Mucosa of stomach (tissue), 1 donor: ENCODE results near the gene BABAM2.

Source experiments
- H3K27me3 ChIP-seq: one replicate; pipeline ENCODE4 v1.7.0; 2013; ENCODE audit warnings: mild to moderate bottlenecking, low read length; ENCODE audit not compliant: control insufficient read depth, insufficient read depth
- H3K36me3 ChIP-seq: one replicate; pipeline ENCODE4 v1.7.0; 2013; ENCODE audit warnings: low read length; ENCODE audit not compliant: control insufficient read depth, insufficient read depth
- H3K4me1 ChIP-seq: one replicate; pipeline ENCODE4 v1.7.0; 2013; ENCODE audit warnings: mild to moderate bottlenecking, low read length; ENCODE audit not compliant: control insufficient read depth, insufficient read depth
- H3K4me3 ChIP-seq: one replicate; pipeline ENCODE4 v1.7.0; 2013; ENCODE audit warnings: low read length
- H3K9ac ChIP-seq: one replicate; pipeline ENCODE4 v1.7.0; 2013; ENCODE audit warnings: mild to moderate bottlenecking, low read length, moderate library complexity
- H3K9me3 ChIP-seq: one replicate; pipeline ENCODE4 v1.7.0; 2013; ENCODE audit warnings: mild to moderate bottlenecking, low read length, moderate library complexity; ENCODE audit not compliant: control insufficient read depth
- donor health status: Pancreatic carcinoma.

The BABAM2 gene

DNA sequence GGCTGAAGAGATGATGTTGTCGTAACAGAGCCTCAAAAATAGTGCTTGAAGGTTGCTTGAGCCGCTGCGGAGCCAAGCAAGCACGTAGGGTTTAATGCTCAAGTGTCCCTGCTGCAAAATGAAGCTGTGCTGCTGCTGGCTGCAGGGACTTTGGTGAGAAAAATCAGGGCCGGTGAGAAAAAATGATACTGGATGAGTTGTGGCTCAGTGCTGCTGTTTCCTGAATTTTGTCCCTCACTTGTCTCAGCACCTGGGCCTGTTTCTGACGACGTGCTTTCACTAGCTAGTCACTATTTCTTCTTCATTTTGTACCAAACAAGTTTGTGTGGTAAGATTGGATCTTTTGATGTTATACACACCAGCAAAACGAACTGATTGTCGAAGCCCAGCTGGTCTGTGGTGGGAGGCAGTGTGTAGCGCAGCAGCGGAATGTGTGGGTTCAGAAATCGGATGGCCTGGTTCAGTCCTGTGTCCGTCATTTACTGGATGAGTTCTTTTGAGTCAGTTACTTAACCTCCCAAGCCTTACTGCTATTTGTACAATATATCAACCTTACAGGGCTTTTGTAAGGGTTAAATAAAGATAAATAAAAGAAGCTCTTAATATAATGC is 329.3 kb downstream of the BABAM2 start:
- H3K4me3 ChIP-seq, result no peak overlapping the region
- no peak overlapping the region for H3K9ac ChIP-seq
- H3K36me3 ChIP-seq, result no peaks in the 10 kb centered on the region
- no peaks in the 10 kb centered on the region for H3K27me3 ChIP-seq
- H3K9me3 ChIP-seq, result no peaks in the 10 kb centered on the region
- H3K4me1 ChIP-seq, result peaks cover 17% of the 10 kb centered on the region

DNA sequence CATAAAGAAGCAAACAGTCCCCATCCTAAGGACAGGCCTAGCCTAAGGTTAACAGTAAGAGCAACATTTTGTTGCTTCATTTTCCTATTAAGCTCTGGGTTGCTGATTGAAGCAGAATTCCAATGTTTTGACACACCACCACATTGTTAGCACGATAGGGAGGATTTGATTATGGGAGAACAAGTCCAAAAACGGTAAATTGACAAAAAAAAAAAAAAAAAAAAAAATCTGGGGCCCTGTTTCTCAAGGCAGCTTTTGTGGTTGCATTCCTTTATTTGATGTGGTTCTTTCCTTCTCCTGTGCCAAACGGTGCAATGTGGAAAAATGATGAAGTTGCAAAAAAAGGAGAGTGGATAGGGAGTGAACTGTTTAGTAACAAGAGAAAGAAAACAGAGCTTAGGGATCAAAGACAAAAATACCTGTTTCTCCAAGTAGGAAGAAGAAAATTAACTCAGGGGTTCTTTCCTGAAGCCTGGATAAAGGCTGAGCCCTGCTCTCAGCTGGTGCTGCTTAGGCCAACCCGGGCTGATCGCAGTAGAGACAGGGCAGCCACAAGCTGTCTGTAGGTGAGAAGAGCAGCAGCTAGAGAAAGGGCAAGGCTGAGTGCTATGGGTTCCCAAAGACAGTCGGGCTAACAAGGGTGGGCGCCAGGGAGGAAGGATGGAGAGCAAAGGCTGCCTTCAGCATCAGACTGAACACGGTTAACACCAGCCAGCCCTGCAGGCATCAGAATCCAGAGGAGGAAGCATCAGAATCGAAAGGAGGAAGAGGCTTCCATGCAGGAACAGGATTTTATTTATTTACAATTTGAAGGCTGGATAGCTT is 334.3 kb downstream of the BABAM2 start:
- Histone ChIP-seq H3K9me3 (no peaks in the 10 kb centered on the region), H3K9ac (peak overlapping the region; percentile 50), H3K4me1 (peaks cover 27% of the 10 kb centered on the region), H3K36me3 (no peaks in the 10 kb centered on the region), H3K27me3 (no peaks in the 10 kb centered on the region), H3K4me3 (no peak overlapping the region)

DNA sequence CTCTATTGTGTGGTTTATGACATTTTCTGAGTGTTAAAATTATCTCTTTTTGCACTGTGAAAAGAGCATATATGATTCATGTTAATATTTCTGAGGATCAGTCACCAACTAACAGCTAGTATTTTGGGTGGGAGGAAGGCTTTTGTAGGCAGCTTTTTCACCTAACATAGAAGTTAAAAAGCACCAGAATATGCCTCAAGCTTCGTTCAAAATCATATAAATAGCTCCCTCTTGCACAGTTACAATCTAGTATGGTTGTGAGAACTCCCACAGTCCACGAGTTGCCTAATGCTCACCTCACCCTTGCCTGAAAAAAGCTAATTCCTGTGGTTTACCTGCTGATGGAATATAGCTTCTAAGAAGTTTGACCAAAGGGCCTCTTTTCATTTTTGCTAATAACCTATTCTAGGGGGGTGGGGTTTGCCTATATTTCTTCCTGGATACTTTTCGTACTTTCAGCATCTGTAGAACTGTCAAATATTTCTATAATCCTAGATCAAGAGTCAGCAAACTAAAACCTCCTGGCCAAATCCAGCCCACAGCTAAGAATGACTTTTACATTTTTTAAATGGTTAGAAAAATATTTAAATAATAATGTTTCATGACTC is 335.0 kb downstream of the BABAM2 start:
- H3K9me3 ChIP-seq, result no peaks in the 10 kb centered on the region

DNA sequence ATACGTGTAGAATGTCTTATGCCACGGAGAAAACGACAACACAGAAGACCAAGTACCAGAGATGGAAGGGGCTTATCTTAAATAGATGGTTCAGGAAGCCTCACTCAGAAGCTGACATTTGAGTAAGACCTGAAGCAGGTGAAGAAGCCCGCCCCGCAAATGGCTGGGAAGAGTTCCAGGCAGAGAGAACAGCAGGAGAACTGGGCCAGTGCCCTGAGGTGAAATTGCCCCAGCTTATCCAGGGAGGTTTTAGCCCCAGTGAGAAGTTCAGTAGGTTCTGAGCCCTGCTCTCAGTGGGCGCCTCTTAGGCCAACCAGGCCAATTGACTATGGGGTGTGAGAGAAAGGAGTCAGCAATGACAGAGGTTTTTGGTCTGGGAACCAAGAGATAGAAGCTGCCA is 336.0 kb downstream of the BABAM2 start:
- Histone ChIP-seq H3K9me3 (no peaks in the 10 kb centered on the region), H3K9ac (no peak overlapping the region), H3K4me1 (peaks cover 34% of the 10 kb centered on the region), H3K4me3 (no peak overlapping the region), H3K36me3 (no peaks in the 10 kb centered on the region), H3K27me3 (no peaks in the 10 kb centered on the region)

More for the DNA sequence above, 335.0 kb downstream of the BABAM2 start:
- Histone ChIP-seq H3K4me3 (no peak overlapping the region), H3K36me3 (no peaks in the 10 kb centered on the region), H3K4me1 (peaks cover 27% of the 10 kb centered on the region), H3K9ac (peak overlapping the region; percentile 50), H3K27me3 (no peaks in the 10 kb centered on the region)

DNA sequence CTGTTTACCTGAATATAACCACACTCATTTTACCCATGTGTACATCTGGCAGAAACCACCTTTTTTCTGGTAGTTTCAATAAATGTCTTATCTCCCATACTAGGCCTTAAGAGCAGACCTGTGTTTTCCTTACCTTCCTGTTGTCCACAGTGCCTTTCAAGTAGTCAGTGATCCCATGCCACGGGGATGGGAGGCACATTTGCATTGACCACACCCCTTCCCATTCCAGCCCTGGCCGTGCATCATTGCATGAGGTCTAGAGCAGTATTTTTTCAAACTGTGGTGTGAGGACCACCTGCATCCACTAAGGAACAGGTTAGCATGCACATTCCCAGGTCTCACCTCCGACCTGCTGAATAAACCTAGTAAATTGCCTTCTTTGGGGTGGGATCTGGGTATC is 337.0 kb downstream of the BABAM2 start:
- H3K9ac ChIP-seq, result no peak overlapping the region
- H3K4me1 ChIP-seq, result peaks cover 44% of the 10 kb centered on the region
- no peaks in the 10 kb centered on the region for H3K9me3 ChIP-seq
- no peaks in the 10 kb centered on the region for H3K27me3 ChIP-seq
- H3K36me3 ChIP-seq, result no peaks in the 10 kb centered on the region
- H3K4me3 ChIP-seq, result no peak overlapping the region

DNA sequence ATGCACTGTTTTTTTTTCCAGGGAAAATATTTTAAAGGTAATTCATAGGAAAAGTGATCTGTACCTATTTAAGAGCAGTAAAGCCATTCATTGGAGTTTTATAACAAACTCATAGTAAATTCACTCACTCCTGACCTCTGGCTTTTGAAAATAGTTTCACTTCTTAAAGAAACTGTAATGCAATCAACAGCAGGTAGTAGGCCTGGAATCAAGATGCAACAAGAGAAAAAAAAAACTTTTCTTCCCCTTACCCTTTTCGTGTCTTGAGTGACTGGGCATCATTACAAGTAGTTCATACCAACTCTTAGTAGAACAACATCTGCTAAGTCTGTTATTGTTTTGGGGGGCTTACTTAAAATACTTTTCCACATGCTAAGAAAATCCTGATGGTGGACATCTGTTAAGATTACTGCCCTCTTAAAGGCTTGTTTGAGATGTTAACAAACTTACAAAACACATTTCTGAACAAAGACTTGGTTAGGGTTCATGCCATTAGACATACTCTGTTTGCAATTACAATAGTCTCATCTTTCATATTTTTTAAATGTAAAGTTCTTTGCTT is 338.0 kb downstream of the BABAM2 start:
- Histone ChIP-seq H3K9me3 (no peaks in the 10 kb centered on the region), H3K4me1 (peaks cover 53% of the 10 kb centered on the region), H3K4me3 (no peak overlapping the region), H3K9ac (no peak overlapping the region), H3K27me3 (no peaks in the 10 kb centered on the region), H3K36me3 (no peaks in the 10 kb centered on the region)

DNA sequence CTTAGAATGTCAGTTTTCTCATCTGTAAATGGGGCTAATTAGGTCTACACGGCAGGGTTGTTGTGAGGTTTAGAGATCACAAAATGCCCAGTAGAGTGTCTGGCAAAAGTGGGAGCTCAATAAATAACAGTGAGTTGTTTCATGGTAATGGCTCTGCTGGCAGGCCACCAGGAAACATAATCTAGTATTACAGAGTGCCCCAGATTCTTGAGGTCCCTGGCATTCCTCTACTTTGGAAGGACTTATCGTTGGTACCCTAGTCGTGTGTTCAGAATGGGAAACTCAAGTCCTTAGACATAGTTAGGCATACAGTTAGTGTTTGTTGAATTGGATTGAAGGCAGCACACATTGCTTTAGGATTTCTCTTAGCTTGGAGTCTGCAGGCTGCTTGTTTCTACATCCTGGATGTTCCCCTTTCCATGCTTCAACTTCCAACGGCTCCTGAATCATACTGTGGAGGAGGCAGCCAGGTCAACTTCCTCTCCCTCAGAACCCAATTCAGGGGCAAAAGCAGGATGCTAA is 340.6 kb downstream of the BABAM2 start:
- H3K9ac ChIP-seq, result no peak overlapping the region
- no peaks in the 10 kb centered on the region for H3K9me3 ChIP-seq
- H3K27me3 ChIP-seq, result no peaks in the 10 kb centered on the region
- H3K36me3 ChIP-seq, result no peaks in the 10 kb centered on the region
- H3K4me3 ChIP-seq, result no peak overlapping the region
- H3K4me1 ChIP-seq, result peaks cover 55% of the 10 kb centered on the region

DNA sequence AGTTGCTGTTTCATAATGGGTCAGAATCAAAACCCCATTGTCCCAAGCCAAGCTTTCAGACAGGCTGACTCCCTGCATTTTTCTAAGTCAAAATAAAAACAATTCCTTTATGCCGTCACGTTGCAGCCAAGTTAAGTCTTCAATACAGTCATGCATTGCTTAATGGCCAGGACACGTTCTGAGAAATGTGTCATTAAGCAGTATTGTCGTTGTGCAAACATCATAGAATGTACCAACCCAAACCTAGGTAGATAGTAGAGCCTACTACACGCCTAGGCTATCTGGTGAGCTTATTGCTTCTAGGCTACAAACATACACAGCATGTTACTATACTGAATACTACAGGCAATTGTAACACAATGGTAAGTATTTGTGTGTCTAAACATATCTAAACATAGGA is 341.8 kb downstream of the BABAM2 start:
- no peaks in the 10 kb centered on the region for H3K27me3 ChIP-seq
- H3K4me3 ChIP-seq, result no peak overlapping the region
- H3K4me1 ChIP-seq, result peaks cover 55% of the 10 kb centered on the region
- H3K9ac ChIP-seq, result peak overlapping the region; percentile 26
- H3K36me3 ChIP-seq, result no peaks in the 10 kb centered on the region
- H3K9me3 ChIP-seq, result no peaks in the 10 kb centered on the region

DNA sequence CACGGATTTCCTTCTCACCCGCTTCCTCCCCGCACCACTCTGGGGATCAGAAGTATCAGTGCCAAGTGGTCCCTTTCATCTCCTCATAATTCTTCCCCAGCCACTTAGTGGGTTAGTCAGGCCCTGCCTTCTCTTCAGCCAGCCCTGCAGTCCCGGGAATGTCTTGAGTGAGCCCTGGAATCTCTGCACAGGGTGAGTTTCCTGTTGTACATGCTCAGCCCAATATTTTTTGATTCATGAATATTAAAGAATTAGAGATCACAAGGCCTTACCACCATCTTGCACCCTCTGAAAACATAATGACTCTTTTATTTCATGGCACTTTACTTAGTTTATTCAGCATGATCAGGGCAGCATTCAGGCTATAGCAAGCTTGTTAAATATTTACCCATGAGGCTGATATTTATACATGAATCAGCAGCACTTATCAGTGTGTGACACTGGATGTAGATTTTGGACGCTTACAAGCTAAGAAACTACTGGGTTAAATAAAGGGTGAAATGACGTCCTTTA is 342.7 kb downstream of the BABAM2 start:
- no peaks in the 10 kb centered on the region for H3K36me3 ChIP-seq
- H3K4me3 ChIP-seq, result no peak overlapping the region
- H3K9ac ChIP-seq, result peak overlapping the region; percentile 59

DNA sequence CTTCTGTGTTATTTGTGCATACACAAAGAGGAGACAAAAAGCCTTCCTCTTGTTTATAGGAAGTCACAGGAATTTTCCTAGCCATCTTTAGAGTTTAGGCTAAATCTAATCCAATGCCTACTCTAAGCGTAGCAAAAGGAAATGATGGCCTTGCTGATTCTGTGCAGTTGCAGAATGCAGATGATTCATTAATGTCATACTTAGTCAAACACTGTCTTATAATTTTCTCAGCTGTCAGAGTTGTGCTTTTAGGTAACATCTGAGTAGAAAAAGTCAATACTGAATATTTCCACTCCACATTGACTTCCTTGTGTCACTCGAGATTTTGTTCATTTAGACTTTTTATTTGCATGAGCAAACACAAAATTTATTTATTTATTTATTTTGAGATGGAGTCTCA is 344.3 kb downstream of the BABAM2 start:
- Histone ChIP-seq H3K4me1 (peaks cover 40% of the 10 kb centered on the region), H3K27me3 (no peaks in the 10 kb centered on the region), H3K9ac (no peak overlapping the region), H3K4me3 (no peak overlapping the region), H3K36me3 (no peaks in the 10 kb centered on the region), H3K9me3 (no peaks in the 10 kb centered on the region)

More for the DNA sequence above, 342.7 kb downstream of the BABAM2 start:
- Histone ChIP-seq H3K9me3 (no peaks in the 10 kb centered on the region), H3K4me1 (peaks cover 49% of the 10 kb centered on the region), H3K27me3 (no peaks in the 10 kb centered on the region)

DNA sequence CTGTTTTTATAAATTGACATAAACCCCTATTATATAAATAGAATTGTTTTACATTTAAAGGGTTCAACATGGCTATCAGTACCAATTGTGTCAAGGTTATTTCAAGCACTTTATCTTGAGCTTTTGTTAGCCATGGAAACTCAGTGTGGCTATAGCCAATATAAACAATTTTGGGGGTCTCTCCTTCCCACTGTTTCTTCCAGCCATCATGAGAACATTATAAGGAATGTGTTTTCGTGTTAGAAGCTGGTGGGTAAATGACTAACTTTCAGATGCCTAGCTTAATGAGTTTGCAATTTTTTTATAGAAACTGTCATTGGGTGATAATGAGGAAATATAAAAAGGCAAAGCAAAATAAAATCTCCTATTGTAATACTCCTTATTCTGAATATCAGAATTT is 348.7 kb downstream of the BABAM2 start:
- Histone ChIP-seq H3K36me3 (no peaks in the 10 kb centered on the region), H3K27me3 (no peaks in the 10 kb centered on the region), H3K9me3 (no peaks in the 10 kb centered on the region), H3K4me3 (no peak overlapping the region), H3K9ac (no peak overlapping the region), H3K4me1 (peaks cover 8% of the 10 kb centered on the region)

DNA sequence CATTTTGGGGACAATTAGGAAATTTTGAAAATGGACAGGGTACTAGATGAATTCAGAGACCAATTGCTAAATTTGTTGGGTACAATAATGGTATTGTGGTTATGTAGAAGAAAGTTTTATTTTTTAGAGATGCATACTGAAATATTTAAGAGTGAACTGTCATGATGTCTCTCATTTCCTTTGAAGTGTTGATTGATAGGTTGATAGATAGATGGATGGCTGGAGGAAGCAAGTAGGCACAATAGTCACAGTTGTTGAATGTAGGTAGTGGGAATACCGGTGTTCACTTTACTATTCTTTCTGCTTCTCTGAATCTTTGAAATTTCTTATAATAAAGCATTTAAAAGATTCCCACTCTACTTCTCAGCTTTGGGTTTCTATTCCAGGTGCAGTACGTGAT is 350.4 kb downstream of the BABAM2 start:
- H3K4me3 ChIP-seq, result no peak overlapping the region
- H3K9me3 ChIP-seq, result no peaks in the 10 kb centered on the region
- no peaks in the 10 kb centered on the region for H3K27me3 ChIP-seq
- no peaks in the 10 kb centered on the region for H3K4me1 ChIP-seq
- no peaks in the 10 kb centered on the region for H3K36me3 ChIP-seq
- no peak overlapping the region for H3K9ac ChIP-seq
